CD4-positive, alpha-beta T cell treated with Interleukin-4 for 4 hours (primary cell): ENCODE measurements around the gene NLRP14.

Experiments
- DNase-seq: peaks from one replicate; pipeline ENCODE4 v3.0.0-alpha.2; 2020

NLRP14 gene, protein sequence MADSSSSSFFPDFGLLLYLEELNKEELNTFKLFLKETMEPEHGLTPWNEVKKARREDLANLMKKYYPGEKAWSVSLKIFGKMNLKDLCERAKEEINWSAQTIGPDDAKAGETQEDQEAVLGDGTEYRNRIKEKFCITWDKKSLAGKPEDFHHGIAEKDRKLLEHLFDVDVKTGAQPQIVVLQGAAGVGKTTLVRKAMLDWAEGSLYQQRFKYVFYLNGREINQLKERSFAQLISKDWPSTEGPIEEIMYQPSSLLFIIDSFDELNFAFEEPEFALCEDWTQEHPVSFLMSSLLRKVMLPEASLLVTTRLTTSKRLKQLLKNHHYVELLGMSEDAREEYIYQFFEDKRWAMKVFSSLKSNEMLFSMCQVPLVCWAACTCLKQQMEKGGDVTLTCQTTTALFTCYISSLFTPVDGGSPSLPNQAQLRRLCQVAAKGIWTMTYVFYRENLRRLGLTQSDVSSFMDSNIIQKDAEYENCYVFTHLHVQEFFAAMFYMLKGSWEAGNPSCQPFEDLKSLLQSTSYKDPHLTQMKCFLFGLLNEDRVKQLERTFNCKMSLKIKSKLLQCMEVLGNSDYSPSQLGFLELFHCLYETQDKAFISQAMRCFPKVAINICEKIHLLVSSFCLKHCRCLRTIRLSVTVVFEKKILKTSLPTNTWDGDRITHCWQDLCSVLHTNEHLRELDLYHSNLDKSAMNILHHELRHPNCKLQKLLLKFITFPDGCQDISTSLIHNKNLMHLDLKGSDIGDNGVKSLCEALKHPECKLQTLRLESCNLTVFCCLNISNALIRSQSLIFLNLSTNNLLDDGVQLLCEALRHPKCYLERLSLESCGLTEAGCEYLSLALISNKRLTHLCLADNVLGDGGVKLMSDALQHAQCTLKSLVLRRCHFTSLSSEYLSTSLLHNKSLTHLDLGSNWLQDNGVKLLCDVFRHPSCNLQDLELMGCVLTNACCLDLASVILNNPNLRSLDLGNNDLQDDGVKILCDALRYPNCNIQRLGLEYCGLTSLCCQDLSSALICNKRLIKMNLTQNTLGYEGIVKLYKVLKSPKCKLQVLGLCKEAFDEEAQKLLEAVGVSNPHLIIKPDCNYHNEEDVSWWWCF

DNA sequence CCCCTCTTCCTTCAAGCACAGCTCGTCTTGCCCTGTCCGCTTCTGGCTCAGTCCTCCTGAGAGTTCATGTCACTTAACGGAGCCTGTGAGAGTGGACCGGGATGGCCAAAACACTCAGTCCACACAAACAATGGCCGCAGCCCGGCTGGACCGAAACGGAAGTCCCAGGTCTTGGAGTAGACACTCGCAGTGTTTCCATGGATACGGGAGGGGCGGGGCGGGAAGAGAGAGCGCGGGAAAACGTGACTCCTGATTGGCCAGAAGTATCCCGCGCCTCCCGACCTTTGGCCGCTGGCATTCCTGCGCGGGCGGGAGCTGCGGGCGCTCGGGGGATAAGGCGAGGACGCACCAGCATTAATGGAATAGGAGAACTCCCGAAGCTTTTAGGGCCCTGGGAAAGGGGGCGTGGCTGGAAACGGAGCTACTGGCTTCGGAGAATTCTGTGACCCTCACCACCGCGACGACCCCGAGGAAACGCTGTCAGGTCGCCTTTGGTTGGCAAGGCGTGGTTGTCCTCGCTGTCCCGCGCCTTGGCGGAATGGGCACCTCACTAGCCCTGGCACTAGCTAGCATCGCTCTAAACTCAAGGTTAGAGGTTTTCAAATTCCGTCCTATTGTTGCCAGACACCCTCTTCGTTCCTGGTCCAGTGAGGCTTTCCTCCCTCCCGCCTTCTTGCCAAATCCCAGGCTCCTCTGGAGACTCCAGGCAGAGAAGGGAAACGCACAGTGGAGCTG lies at the start of gene NLRP14, which contains the start of gene ZNF214:
TSS of gene NLRP14 (plus strand) at position 297 of the 735 bp plus-strand sequence. CDS start 18,108 bp downstream, outside the sequence.
TSS of gene ZNF214 (minus strand) at position 164 of the 735 bp plus-strand sequence. CDS start 17,511 bp downstream, outside the sequence.
- no peak for DNase-seq

DNA sequence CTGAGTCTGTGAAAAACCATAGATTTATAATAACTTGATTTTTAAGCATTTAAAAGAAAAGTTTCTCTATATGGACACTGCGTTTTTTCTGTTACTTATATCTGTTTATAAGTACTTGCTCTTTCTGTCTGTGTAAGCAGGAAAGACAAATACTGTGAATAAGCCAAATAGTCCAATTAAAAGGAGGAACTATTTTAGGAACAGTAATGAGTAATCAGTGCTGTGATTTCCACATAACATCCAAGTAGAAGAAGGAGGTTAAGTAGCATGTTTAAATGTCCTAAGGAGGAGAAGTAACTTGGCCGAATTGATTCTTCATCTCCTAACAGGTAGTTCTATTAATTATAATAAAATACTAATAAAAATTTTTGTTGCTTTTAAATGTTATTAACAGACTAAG lies 40.9 kb upstream of the NLRP14 start:
- DNase-seq, result no peak

DNA sequence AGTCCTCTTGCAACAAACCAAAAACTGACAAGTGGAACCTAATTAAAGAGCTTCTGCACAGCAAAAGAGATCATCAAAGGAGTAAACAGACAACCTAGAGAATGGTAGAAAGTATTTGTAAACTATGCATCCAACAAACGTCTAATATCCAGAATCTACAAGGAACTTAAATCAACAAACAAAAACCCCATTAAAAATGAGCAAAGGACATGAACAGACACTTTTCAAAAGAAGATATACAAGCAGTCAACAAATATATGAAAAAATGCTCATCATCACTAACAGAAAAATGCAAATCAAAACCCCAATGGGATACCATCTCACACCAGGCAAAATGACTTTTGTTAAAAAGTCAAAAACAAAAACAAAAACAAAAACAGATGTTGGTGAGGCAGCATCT lies 33.8 kb upstream of the NLRP14 start:
- no peak for DNase-seq

DNA sequence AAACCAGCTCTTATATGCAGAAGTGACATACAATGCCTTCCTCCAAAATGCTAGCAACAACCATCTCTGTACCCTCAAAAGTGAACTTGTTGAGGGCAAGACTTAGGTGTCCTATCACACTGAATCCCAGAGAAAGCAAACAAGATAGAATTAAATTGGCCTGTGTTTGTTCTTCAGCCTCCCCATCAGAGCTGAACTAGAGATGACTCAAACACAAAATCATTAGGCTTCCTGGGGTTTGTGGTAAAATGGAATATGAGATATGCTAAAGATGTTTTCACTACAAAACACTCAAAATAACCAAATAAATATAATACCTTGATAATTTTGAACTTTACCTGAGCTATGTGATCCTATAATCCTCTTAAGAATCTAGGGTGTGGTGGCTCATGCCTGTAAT lies 31.8 kb upstream of the NLRP14 start:
- DNase-seq, result no peak

DNA sequence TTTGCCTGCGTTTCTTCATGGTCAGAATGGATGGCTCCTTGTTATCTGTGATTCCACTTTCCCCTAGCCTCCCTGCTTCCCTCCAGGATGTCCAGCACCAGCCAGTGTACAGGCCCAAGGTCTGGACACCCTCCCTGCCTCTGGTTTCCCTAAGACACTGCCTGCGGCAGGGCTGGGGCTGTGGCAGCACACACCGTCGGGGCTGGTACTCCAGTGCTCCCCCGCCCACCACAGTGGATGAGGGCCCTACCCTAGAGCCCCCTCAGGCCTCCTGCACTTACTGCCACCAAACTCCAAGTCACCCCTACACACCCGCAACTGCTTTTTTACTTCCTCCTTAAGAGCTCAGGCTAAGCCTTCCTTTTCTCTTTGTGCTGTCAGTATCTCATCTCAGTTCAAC lies 29.1 kb upstream of the NLRP14 start:
- DNase-seq, result no peak

DNA sequence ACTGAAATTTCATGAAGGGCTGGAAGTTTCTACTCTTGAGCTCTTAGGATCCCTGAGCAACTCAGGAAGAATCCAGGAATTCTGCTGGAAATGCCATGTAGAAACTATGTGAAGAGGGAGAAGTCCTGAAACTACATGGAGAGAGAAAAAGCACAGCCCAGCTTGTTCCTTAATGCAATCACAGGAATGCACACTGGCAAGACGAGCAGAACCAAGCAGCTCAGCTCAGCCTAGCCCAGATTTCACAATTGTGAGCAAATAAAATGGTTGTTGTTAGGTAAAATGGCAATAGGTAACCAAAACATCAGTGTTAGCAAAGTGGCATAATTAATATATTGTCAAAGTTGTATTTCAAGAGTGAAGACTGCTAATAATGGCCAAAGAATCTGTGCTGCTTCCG lies 28.3 kb upstream of the NLRP14 start:
- no peak for DNase-seq

DNA sequence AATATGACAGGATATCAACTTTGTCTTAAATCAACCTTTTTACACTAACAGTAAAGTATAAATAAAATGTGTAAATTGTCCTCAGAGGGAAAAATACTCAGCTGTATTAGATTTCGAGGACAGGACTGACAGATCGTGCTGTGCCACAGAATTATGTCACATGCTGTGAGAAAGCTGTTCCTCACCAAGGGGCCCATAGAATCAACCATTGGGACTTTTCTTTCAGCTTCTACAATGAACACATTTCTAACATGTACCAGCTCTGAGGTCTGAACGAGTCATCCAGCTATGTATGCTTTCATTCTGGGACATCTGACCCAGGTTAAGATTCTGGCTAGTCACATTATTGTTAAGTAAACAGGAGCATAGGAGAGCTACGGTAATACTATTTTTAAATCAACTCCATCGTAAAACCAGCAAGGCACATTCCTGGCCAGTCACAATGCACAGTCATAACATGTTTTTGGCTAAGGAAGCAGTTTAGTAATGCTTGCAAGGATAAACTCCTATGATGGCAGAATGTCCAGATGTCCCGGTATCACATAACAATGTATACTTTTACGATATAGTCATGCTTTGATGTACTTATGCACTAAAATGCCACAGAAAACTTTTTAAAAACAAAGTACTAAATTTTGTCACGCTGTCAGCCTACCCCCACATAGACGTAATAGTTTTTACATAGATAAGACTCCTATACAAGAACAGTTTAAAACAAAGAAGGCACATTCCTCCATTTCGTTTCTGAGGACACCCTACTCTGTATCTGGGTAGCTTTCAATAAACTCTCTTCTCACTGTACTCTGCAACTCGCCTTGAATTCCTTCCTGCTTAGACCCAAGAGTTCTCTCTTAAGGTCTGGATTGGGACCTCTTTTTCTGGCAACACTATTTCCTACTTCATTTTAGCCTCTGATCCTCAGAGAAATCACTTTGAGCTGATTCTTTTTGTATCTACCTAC lies 27.5 kb upstream of the NLRP14 start:
- DNase-seq, result no peak

DNA sequence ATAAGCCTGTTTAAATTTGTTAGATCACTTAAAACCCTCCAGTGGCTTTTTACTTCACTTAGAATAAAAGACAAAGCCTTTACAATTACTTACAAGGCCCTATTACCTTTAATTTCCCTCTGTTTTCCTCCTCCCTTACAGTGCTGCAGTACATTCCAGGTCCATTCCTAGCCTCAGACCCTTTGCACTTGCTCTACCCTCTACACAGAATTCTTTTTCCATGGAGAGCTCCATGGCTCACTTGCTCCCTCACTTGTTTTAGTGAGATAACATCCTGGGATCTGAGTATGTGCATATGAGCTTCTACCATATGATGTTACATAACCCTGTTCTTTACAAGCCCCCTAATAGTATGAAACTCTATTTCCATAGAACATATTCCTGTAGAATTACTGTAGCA lies 24.6 kb upstream of the NLRP14 start:
- DNase-seq, result no peak

DNA sequence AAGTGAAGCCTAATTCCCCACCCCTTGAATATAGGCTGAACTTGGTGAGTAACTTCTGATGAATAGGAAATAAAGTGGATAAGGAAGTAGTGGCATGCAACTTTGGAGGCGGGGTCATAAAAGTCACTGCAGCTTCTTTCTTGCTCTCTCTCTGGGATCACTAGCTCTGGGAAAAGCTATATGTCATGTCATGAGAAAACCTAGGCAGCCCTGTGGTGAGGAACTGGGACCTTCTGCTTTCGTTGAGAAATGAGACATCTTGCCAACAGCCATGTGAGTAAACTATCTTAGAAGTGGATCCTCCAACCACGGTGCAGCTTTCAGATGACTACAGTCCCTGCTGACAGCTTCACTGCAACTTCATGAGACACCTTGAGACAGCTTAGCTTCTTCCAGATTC lies 15.8 kb upstream of the NLRP14 start:
- no peak for DNase-seq

DNA sequence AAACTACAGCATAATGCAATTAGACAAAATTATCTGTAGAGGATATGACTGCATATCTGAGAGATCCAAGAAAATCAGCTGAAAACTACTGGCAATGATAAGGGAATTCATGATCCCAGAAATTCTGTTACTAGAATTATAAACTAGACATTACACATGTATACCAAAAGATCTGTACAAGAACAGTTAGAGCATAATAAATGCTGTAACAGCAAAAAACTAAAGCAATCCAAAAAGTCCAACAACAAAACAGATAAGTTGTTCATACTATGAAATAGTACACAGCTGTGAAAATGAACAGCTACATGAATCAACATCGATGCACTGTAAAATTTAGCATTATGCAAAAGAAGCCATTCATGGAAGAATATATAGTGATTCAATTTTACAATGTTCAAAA lies 6.2 kb upstream of the NLRP14 start:
- DNase-seq, result no peak

DNA sequence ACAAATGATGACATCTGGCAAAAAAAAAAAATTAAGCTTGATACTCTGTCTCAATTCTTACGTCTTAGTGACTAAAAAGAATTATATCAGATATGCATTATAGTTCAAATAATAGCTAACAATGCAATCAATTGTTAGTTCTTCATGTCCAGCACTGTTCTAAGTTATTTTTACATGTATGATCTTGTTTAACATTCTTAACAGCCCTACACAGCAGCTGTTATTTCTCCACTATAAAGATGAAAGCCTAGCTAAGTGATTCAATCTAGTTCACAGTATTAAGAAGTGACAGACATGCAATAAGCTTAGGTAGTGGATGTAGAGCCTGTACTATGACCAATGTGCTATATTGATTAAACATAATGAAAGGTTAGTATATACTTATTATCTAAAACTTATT lies 4.3 kb upstream of the NLRP14 start:
- DNase-seq, result no peak

DNA sequence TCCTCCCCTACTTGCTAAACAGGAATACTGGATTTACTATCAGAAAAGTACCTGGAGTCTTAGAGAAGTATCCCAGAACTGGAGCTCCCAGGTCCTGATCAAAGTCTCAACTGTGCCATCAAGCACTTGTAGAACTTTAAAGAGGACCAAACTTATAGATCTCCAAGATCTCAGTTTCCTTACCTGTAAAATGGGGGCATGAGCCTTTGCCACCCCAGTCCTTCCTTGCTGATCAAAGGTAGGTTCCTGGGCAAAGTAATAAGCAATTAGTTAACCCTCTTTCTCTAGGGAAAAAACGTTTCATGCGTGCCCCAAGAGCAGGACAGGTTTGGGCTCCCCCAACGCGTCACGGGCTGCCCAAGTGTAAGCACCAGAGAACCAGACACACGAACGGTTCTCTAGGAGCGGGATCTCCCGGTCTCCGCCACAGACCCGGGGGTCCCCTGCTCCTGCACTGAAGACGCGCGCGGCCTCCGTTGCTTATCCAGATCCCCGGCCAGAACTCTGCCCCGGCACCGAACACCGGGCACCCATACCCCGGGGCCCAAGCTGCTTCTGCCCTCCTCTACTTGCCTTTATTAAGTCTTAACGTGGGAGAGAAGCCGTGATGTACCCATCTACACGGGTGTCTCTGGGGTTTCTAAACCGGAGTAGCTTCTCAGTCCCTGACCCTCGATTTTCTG lies 638 bp upstream of the NLRP14 start:
- DNase-seq, result no peak

DNA sequence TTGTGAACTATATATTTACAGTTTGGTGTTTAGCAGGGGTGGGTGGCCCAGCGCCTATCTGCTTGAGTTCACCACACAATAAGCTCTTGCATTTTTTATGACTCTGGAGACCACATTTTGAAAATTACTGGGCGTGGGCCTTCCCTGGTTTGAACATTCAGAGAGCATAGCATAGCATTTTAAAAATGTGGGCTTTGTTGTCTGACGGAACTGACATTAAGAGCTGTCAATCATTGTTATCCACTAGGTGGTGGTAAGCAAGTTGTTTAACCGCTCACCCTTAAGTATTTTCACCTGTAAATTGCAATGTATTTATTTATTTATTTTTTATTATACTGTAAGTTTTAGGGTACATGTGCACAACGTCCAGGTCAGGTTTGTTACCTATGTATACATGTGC lies 1.0 kb downstream of the NLRP14 start:
- DNase-seq, result no peak

DNA sequence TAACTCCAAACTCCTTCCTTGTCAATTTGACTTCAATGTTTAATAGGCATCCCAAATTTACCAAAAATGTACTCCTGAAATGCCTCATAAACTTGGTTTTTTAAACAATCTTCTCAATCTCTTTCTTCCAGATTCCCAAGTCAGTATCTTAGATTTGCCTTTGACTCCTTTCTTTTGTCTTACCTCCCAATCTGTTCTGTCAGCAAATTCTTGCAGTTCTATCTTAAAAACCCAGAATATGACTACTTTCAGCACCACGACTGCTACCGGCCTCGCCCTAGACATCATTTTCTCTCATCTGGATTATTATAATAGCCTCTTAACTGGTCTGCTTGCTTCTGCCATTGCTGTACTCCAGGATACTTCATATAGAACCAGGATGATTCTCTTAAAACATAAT lies 7.9 kb downstream of the NLRP14 start:
- DNase-seq, result no peak

DNA sequence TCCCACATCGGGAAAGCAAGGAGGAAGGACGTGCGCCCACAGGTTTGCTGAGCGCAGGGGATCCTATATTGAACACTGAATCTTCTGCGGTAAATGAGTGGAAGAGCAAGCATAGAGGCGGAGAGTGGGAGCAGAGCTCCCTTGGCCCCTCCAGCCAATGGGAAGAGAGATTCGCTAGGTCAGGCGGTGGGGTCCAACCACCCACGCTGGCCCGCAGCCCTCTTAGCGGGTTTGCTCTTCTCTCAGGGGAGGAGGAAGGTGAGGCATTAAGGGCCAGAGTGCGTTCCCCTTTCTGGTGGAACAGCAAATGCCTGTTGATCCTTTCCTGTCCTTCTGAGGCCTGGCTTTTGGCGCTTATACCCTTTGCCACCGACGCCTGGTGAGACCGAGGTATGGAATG lies 10.6 kb downstream of the NLRP14 start:
- DNase-seq, result no peak

DNA sequence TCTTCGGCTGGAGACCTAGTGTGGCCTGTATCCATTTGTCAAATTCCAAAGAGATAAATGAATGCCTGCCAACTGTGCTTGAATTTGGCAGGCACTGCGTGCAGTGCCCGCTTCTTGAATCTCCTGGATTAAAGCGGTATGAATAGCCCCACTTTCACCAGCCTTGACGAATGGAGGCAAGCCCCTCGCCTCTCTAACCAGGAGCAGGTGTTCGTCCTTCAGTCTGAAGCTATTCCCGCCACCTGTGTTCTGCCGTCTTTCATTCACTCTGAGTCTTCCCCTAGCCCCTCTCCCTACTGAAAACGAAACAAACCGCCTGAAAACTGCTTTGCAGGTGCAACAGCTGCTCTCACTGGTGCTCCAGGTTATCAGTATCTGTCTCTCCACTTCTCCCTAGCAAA lies 11.2 kb downstream of the NLRP14 start:
- DNase-seq, result no peak

DNA sequence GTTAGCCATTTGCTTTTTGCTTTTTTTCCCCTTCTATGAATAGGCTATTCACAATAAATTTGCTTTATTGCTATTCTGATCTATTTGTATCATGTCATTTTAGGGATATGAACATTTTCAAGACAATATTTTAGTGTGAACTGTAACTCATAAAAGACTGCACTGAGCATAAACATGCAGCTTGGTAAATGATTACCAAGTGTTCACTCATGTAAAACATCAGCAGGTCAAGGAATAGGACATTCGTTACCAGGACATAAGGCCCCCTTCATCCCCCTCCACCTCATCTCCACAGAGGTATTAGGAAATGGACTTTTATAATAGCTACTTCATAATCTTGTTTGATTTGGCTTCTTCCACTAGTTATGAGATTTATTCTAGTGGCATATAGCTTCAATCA lies 12.4 kb downstream of the NLRP14 start:
- no peak for DNase-seq

DNA sequence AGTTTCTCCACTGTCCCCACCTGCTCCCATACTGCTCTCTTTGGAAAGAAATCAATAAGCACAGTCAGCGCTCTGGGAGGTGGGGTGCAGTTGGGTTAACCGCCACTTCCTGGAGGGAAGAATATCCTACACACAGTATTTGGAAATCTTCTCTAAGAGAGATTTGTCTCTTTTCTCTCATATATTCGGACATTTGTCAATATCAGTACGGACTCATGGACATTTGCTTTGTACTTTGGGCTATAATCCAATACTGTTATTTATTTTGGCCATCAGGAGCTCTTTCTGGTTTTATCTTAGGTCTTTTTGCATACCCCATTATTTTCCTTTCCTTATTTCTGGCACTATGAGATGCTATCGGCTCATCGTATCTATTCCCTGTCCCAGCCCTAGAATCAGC lies 13.7 kb downstream of the NLRP14 start:
- DNase-seq, result no peak

DNA sequence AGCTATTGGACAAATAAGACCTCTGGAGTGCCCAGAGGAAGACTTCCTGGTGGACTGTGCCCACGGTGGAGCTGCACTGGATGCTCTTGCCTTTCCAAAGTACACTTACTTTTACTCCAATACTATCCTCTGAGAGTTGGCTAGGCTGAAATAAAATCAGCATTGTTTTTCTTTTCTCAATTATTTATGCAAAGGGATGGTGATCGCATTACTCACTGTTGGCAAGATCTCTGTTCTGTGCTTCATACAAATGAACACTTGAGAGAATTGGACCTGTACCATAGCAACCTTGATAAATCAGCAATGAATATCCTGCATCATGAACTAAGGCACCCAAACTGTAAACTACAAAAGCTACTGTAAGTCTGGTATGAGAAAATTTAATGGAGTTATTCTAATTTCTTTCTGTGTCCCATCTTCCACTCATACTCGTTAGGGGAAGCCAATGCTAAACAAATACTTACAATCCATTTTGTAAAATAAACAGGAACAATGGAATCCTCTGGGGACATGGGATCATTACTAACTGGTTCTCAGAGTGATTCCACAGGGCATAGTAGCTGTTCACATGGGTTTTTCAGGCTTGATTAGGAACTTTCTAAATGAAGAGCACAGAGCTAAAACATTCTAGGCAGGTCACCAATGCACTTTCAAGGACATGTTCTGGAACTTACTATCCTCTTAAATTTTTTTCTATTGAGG lies 26.3 kb downstream of the NLRP14 start:
- no peak for DNase-seq

DNA sequence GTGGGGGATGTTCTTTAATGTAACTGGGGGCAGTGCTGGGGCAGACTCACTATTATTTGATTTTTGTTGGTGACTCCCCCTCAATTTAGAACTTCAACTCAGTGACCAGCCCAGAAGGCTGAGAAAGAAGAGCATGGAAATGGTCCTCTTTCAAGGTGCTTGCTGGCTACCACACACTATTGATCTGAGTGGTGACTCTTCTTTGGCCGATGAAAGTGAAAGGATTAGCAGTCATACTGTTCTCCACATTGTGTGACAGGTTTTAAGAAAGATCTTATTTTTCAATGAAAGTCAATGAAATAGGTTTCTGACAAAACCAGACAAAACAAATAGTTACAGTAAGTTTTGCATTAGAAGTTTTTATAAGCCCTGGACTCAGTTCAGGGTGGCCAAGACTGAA lies 29.9 kb downstream of the NLRP14 start:
- DNase-seq, result no peak
